Testis (tissue), 3 donors: ENCODE measurements around the gene TRIO. TPM values are rescaled to one million over a fixed set of nuclear protein-coding genes. Genes with fewer than 3 reads are reported as not detected.

Experiments
- DNase-seq: peaks from one replicate; pipeline ENCODE4 v3.0.0-alpha.2; 2019
- H3K27ac ChIP-seq, 2 donors: fragments of 200-600 bp; sonication (generic); one replicate each; pipeline ENCODE4 v1.5.1; 2019
- H3K27me3 ChIP-seq: fragments of 200-600 bp; sonication (generic); one replicate; pipeline ENCODE4 v1.5.1; 2019
- H3K36me3 ChIP-seq: fragments of 200-600 bp; sonication (generic); one replicate; pipeline ENCODE4 v1.5.1; 2017; ENCODE audit warnings: low read depth; ENCODE audit errors: missing control alignments
- H3K4me1 ChIP-seq: fragments of 200-600 bp; sonication (generic); one replicate; pipeline ENCODE4 v1.5.1; 2019
- H3K4me3 ChIP-seq, 2 donors: fragments of 200-600 bp; sonication (generic); one replicate each; pipeline ENCODE4 v1.5.1; 2017 to 2019
- H3K9me3 ChIP-seq: fragments of 200-600 bp; sonication (generic); one replicate; pipeline ENCODE4 v1.5.1; 2017
- POLR2A ChIP-seq: fragments of 450-650 bp; IDR thresholded peaks from one replicate; pipeline ENCODE4 v1.6.1; 2017; ENCODE audit warnings: antibody characterized with exemption, mild to moderate bottlenecking, moderate library complexity
- WGBS, 2 donors: methylation state at CpG; one replicate each; pipeline ENCODE4 v1.1.5; 2018; 5-methylcytosine and 5-hydroxymethylcytosine counted together
- intact Hi-C: fragments of 100-400 bp; cut with DNase I; formaldehyde crosslinking; loops from one replicate; pipeline ENCODE4 v1.15.1; 2023; ENCODE audit warnings: low total_unique reads
- polyA plus RNA-seq: library from polyadenylated mRNA; stranded (reverse); fragments of 350-450 nt; fragmentation: Illumina TruSeq; extraction: RNeasy Lipid Tissue Mini Kit (QIAGEN cat#74804); gene quantifications from one replicate; pipeline ENCODE4 v1.2.3, GENCODE V29; 2014; ENCODE audit warnings: low read depth, low replicate concordance; ENCODE audit not compliant: insufficient read depth
- total RNA-seq, 2 donors: library from RNA; depleted of rRNA; stranded (reverse); fragments of >200 nt; gene quantifications; one replicate each; pipeline ENCODE4 v1.2.3, GENCODE V29; 2016
- TF ChIP-seq, protein P1 (sequence below), 3 experiments: fragments of 450-650 bp in 2 of 3; fragments of 200-600 bp in 1 of 3; sonication (generic) in 1 of 3; IDR thresholded peaks; one replicate each; pipeline ENCODE4 v1.5.1; 2016 to 2019; ENCODE audit warnings: antibody characterized with exemption in 3 of 3, mild to moderate bottlenecking in 2 of 3, moderate library complexity in 1 of 3

Gene TRIO
- total and polyA plus RNA-seq, 3 donors from 2014 or later, result 47.2 to 295 (median 249) TPM

DNA sequence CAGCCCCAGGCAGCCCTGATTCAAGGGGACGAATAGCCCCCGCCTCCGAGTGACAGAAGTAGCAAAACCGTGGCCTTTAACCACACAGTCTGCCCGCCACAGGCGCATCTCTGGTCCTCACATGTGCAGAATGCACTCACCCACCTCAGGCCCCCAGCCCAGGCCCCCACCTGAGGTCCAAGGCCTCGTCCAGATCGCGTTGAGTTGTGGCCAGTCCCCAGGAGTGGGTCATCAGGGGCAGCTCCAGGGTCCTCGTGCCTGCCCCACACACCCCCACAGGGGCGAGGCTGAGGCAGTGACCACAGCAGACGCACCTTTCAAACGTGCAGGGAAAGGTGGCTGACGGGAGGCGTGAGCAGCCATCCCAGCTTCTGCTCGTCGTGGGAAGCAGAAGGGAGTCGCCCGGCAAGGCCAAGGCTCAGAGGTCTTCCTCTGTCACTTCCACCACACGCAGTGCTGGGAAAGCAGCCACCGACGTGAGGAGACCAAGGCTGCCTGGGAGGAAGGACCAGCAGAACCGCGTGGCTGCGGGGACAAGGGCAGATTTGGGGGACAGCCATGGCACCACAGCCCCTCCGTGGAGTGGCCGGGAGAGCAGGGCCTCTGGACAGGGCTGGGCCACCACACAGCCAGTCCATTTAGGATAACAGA, 360.7 kb downstream of the TRIO start:
- 62 to 72% methylated on average over 9 to 27 of the region's 27 CpGs for WGBS, 2 donors
- Histone ChIP-seq H3K27ac (peak overlapping the region; percentile 6 to 60), H3K4me3 (no peak overlapping the region), H3K36me3 (no peaks in the 10 kb centered on the region), H3K4me1 (peaks cover 13% of the 10 kb centered on the region), H3K27me3 (no peaks in the 10 kb centered on the region), H3K9me3 (no peaks in the 10 kb centered on the region)
- intact Hi-C loops, result no loop called here
- DNase-seq, result no peak
- TF ChIP-seq, protein P1, sequence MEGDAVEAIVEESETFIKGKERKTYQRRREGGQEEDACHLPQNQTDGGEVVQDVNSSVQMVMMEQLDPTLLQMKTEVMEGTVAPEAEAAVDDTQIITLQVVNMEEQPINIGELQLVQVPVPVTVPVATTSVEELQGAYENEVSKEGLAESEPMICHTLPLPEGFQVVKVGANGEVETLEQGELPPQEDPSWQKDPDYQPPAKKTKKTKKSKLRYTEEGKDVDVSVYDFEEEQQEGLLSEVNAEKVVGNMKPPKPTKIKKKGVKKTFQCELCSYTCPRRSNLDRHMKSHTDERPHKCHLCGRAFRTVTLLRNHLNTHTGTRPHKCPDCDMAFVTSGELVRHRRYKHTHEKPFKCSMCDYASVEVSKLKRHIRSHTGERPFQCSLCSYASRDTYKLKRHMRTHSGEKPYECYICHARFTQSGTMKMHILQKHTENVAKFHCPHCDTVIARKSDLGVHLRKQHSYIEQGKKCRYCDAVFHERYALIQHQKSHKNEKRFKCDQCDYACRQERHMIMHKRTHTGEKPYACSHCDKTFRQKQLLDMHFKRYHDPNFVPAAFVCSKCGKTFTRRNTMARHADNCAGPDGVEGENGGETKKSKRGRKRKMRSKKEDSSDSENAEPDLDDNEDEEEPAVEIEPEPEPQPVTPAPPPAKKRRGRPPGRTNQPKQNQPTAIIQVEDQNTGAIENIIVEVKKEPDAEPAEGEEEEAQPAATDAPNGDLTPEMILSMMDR (IDR thresholded peaks at IDR 0.05), result no peak
- no peak for TF ChIP-seq POLR2A

DNA sequence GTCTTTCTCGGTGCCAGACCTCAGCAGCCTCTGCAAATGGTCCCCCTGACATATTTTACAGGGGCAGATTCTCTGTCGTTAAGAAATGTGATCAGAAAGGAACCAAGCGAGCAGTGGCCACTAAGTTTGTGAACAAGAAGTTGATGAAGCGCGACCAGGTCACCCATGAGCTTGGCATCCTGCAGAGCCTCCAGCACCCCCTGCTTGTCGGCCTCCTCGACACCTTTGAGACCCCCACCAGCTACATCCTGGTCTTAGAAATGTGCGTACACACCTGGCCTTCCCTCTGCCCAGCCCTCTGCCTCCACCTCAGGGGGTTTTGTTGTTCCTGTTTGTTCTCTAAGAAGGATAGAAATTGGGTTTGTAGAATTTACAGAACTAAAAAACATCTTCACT, 361.2 kb downstream of the TRIO start:
- no peak overlapping the region for H3K4me3 ChIP-seq
- WGBS, 2 donors, result 94% methylated on average over 8 of the region's 8 CpGs
- H3K9me3 ChIP-seq, result no peaks in the 10 kb centered on the region
- no peak for DNase-seq
- H3K36me3 ChIP-seq, result no peaks in the 10 kb centered on the region
- peaks cover 13% of the 10 kb centered on the region for H3K4me1 ChIP-seq
- peak overlapping the region; percentile 6 to 60 for H3K27ac ChIP-seq
- no peaks in the 10 kb centered on the region for H3K27me3 ChIP-seq
- TF ChIP-seq, protein P1 (IDR thresholded peaks at IDR 0.05), result no peak
- TF ChIP-seq POLR2A, result no peak
- intact Hi-C loops, result no loop called here

DNA sequence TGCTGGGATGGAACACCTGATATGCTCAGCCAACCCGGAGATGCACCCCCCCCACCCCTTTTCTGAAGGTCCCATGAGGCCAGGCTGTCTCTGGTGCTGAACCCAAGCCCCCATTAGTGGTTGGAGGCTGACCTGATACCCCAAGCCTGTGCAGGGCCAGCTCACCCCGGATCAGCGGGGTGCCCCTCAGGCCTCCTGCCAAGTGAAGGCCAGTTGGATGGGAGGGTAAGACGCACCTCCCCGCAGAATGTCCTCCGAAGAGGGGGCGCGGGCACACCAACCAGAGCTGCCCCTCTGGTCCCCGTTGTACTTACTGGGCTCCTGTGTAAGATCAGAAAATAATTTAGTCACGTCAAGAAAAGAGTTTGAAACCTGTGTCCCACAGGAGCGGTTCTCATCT, 361.7 kb downstream of the TRIO start:
- Histone ChIP-seq H3K4me3 (no peak overlapping the region), H3K4me1 (peaks cover 13% of the 10 kb centered on the region), H3K27me3 (no peaks in the 10 kb centered on the region), H3K36me3 (no peaks in the 10 kb centered on the region), H3K9me3 (no peaks in the 10 kb centered on the region), H3K27ac (no peak overlapping the region)
- intact Hi-C loops, result no loop called here
- TF ChIP-seq POLR2A, result no peak
- TF ChIP-seq, protein P1 (IDR thresholded peaks at IDR 0.05), result no peak
- WGBS, 2 donors, result 90 to 93% methylated on average over 8 to 11 of the region's 11 CpGs
- DNase-seq, result no peak

DNA sequence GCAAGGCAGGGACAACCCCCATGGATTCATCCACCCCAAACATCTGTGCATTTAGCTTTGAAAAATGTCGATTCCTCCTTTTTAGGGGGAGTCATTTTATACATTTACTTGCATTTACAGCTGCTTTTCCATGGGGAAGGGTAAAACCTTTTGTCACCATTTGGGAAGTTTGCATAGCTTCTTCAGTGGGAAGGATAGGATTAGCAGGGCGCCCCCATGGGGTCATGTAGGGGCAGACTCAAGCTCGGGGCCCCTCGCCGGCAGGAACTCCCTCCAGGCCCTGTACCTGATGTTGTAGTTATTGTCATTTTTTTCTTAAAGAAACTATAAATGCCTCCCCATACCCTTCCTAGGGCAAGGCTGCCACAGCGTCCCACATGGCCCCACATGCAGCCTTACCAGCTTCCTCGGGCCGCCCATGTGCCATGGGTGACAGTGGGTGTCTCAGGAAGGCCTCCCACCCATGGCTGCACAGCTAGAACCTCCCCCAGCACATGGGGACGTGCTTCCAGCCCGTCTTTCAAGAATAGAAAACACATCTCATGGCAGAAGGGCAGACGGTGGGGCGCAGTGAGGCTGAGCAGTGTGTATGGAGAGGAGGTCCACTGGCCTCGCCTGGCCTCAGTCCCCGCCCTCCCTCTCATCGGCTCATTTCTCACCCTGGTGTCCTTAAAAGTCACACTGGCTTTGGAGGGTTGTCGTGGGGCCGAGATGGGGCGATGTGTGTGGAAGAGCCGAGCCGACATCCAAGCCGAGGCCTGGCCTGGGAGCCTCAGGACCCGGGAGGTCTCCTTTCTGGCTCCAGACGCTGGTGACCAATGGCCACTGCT, 362.4 kb downstream of the TRIO start:
- Histone ChIP-seq H3K9me3 (no peaks in the 10 kb centered on the region), H3K4me3 (no peak overlapping the region), H3K27me3 (no peaks in the 10 kb centered on the region), H3K27ac (no peak overlapping the region), H3K4me1 (peaks cover 13% of the 10 kb centered on the region), H3K36me3 (no peaks in the 10 kb centered on the region)
- TF ChIP-seq POLR2A, result no peak
- TF ChIP-seq, protein P1 (IDR thresholded peaks at IDR 0.05), result no peak
- 82 to 87% methylated on average over 23 of the region's 23 CpGs for WGBS, 2 donors
- DNase-seq, result no peak
- intact Hi-C loops, result no loop called here
